ENCODE measurements around the gene SLC46A1.

SLC46A1 gene

DNA sequence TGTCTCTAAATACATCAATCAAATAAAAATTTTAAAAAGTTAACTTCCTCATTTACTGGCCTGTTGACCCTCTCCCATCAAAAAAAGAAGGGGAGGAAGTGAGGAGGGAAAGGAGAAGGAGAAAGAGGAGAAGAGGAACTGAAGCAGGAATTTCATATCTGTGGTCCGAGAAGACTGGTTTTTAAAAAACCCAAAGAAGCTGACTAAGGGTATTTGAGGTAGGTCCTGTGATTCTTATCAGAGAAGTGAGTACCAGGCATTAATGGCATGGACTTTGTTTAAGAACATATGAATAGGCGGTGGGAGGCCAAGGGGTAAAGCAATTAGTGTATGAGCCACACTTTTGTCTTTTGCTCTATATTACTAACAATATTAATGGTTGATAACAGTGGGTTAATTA is 2.0 kb downstream of the SLC46A1 start:
- no peak for DNase-seq

DNA sequence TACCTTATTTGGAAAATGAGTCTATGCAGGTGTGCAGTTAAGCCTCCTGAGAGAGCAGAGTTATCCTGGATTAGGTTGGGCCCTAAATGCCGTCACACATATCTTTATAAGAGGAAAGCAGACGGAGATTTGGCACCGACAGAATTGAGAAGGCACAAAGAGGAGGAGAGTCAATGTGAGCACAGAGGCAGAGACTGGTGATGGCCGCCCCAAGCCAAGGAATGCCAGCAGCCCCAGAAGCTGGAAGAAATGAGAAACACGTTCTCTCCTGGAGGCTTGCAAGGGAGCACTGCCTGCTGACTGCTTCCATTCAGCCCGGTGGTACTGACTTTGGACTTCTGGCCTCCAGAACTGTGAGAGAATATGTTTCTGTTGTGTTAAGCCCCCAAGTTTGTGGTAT is 3.2 kb downstream of the SLC46A1 start:
- no peak for DNase-seq

DNA sequence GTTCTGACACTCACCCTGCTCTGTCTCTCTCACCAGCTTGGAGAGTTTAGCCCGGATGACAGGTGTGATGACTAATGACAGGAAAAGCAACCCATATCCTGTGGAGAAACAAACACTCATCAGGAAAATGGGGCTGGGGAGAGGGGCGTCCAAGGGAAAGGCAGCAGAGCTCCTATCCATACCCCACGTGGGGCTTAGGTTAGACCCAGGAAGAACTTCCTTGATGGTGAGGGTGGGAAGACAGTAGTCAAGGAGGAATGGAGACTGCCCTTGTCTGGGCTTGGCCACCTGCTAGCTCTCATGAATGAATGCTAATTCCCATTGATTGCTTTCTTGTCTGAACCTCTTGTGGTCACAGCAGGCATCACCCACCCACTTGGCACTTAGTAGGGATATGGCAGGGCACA is 3.8 kb downstream of the SLC46A1 start:
- no peak for DNase-seq

DNA sequence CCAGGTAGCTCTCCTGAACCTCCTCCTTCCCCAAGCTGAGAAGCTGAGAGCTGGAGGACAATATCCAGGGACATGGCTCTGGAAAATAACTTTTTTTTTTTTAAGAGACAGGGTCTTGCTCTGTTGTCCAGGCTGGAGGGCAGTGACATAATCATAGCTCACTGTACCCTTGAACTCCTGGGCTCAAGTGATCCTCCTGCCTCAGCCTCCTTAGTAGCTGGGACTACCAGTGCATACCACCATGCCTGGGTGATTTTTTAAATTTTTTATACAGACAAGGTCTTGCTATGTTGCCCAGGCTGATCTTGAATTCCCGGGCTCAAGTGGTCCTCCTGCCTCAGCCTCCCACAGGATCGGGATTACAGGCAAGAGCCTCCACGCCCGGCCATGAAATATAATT is 6.2 kb downstream of the SLC46A1 start:
- DNase-seq, result no peak

DNA sequence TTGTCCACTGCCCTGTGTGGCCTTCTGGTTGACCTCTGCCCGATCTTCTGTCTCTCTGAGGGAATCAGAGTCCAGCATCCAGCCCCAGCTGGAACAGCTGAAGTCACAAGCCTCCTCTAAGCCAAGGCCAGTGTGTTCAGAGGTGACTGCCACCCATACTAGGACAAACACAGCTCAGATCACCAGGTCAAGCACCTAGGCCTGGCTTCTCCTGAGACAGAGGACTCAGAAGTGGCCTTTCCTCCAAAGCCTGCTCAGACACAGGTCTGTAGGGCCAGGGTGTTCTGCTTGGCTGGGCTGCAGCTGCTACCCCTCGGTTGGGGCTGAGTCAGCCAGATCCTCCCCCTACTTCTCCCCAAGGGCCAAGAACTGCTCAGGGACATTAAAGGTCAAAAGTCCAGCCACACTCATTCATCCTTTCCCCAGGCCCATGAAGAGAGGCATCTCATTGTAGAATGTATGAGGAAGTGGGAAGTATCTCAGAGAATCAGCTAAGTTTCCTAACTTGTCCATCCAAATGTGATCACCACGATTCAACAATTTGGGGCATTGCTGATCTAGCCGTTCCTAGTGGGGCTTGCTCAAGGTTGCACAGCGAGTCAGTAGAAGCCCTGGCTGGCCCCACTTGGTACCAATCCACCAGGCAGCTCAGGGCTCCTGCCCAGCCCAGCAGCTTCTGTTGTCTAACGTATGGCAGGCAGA is 7.6 kb downstream of the SLC46A1 start:
- DNase-seq, result no peak

DNA sequence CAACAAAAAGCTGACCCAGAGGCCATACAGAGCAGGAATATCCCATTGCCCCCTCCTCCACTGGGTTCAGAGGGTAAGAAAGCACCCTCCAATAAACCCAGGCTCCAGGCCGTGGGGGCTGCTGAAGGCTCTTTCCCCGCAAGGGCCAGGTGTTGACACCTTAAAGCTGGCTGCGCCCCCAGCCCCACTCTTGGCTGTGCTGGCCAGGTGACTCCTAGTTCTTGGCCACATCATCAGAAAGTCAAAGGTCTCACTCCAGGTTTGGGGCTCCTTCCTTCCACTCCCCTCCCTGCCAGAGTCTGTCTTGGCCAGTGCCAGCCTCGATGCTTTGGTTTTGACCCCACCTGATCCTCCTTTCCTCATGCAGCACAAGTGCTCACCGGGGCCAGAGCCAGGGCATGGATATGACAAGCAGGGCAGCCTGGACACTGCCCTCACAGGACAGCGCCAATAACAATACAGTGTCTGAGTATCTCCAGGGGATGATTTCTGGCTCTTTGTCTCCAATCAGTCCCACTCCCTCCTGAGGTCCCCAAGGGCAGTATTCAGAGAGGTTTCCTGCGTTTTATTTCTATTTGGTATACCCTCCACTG is 8.2 kb downstream of the SLC46A1 start:
- no peak for DNase-seq

DNA sequence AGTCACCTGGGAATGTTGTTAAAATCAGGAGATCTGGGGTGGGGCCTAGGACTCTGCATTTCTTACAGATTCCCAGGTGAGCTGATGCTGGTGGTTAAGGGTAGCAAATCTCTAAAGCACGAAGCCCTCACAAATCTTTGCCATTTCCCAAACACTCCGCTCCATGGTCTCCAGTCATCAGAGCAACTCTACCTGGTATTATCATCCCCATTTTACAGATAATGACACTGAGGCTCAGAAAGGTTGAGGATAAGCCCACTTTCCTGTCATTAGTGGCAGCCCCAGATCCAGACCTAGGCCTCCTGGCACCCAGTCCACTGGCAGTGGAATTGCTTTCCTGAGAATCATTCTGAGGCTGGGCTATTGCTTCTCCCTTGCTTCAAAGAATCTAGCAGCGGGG is 8.7 kb downstream of the SLC46A1 start:
- DNase-seq, result no peak

DNA sequence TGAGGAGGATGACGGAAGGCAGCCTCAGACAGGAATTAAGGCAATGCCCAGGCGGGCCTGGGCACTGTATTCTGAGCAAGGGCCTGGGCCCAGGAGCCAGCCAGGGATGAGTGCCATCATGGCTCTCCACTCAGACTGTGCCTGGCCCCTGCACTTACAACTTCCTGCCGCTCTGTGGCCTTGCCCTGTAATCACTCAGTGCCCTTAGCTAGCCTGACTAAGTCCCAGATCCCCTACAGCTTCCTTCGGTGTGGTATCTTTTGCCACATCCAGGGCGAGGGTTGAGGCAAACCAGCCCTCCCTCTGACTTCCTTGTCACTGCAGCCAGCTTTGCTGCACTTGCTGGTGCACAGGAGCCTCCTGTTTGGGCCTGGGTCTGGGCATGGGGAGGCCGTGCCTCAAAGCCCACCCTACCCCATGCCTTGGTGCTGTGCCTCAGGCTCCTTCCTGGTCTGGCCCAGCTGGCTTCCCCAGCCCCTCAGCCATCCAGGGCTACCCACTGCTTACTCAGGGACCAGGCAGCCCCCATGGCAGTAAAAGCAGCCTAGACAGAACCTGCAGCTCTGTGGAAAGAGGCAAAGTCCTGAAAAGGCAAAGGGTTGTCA is 9.3 kb downstream of the SLC46A1 start:
- no peak for DNase-seq

DNA sequence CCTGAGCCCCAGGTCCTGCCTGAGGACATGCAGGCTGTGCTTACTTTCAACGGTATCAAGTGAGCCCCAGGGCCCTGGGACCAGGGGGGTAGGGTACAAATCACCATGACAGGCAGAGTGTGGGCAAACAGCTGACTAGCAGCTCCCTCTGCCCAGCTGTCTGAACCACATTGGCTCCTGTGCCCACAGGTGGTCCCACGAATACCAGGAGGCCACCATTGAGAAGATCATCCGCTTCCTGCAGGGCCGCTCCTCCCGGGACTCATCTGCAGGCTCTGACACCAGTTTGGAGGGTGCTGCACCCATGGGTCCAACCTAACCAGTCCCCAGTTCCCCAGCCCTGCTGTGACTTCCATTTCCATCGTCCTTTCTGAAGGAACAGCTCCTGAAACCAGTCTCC is 10.0 kb downstream of the SLC46A1 start:
- no peak for DNase-seq

DNA sequence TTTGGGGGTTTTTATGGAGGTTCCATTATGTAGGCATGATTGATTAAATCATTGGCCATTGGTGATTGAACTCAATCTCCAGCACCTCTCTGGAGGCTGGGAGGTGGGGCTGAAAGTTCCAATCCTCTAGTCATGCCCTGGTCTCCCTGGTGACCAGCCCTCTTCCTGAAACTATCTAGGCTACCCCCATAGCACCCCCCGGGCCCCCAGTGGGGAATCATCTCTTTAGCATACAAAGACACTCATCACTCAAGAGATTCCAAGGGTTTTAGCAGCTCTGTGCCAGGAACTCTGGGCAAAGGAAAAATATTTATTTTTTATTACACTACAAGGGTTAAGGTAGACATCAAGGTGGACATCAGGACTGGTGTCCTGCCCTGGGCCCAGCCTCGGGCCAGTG is 10.6 kb downstream of the SLC46A1 start:
- no peak for DNase-seq

DNA sequence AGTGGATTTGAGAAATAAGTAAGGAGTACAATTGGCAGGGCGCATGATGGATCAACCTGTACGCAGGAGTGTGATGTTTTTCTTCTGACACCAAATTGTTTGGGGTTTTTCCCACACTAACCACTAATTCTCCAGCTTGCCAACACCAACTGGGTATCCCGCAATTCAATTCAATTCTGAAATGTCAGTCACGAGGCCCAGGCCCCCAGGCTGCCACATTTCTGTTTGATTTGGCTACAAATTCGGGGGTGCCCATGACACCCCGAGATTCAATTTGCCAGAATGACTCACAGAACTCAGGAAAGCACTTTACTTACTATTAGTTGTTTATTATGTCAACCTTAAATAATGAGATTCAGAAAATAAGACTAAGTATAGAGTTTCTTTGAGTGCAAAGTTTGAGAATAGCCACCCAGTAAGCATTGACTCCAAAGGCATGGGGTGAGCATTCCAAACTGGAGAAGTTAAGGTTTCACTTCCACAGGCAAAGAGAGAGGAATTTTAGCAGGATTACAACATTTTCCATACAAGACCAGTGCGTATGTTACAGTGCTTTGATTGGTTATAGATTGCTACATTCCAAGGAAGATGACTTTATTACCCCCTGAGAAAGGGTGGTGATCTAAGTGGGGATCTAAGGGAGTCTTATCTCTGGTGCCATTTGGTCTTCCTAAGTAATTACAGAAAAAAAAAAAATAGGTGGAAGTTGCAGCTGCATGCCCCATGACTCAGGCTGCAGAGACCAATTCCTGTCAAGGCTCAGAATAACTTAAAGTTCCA is 11.5 kb downstream of the SLC46A1 start:
- no peak for DNase-seq

DNA sequence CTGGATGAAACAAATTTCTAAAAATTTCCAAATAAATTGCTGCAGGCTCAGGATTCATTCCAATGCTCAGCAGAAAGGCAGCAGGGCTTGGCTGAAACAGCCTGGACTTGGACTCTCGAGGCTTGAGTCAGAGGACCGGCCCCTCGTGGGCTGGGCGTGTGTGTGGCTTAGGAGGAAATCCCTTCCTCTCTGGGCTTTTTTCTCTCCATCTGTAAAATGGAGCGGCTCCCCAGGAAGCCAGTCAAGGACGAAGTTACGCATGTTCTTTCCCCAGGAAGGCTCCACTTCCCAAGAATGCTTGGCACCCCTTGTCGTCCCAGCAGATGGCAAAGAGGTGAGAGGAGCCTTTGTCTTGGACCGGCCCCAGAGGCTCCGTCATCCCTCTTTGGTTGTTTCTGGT is 13.5 kb downstream of the SLC46A1 start:
- DNase-seq, result no peak

DNA sequence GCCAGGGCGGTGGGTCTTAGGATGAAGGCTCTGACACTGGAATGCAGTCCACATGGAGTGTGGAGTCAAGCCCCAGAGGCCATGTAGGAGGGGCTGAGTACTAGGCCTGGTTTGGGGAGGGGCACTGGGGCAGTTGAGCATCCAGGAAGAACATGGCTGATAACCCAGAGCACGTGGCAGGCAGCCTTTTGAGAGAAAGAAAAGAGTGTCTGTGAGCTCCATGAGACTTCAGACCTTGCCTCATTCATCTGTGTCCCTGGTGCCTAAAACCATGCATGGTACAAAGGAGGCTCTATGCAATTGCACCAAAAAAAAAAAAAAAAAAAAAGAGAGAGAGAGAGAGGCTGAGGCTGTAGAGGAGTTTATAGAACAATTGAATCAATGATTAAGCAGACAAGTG is 14.6 kb downstream of the SLC46A1 start:
- no peak for DNase-seq

DNA sequence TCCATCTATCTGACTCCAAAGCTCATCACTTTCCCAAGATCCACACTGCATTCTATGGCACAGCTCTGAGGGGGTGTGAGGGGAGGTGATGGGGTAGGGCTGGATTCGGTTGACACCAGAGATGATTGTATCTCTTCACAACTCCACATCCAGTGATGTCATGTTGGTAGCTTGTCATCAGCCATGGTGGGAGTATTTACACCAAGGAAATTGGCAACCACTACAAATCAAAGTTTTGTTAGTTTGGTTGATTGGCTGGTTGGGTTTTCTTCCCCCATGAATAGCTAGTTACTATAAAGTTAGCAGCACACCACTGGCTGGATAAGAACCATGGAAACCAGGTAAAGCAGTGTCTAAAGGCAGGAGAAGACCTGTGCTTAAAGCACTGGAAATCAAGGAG is 15.0 kb downstream of the SLC46A1 start:
- DNase-seq, result no peak

DNA sequence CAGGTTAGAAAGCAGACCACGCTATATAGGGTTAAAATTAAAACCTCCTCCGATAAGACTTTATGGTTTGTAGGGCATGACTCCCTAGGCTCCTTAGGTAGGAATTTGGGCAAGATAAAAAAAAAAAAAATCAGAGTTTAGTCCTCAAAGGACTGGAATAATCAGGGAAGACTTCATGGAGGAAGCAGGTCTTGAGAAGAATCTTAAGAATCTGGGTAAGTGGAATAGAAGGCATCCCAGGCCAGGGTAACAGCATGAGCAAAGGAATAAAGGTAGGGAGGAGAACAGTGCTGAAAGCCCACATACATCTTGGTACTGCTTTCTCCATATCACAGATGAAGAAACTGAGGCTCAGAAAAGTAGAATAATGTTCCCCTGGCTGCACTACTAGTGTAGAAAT is 15.4 kb downstream of the SLC46A1 start:
- DNase-seq, result no peak

DNA sequence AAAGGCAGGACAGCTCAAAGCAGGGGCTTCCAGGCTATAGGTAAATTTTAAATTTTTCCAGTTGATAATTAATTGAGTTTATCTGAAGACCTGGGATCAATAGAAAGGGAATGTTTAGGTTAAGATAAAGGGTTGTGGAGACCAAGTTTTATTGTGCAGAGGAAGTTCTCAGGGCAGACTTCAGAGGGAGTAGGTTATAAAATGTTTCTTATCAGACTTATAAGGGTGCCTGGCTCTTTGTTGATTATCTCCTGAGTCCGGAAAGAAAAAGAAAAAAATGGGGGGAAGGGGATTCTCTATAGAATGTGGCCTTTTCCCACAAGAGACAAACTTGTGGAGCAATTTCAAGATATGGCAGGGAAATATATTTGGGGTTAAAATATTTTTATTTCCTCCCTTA is 15.9 kb downstream of the SLC46A1 start:
- DNase-seq, result no peak

DNA sequence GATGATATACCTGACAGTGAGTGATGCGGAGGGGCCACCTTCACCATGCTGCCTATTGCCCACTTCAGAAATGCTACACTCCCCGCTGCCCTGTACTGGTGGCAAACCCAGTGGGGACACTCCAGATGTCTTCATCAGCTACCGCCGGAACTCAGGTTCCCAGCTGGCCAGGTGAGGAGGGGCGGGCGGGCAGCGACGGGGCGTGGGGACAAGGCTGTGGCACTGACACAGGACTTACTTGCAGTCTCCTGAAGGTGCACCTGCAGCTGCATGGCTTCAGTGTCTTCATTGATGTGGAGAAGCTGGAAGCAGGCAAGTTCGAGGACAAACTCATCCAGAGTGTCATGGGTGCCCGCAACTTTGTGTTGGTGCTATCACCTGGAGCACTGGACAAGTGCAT is 17.9 kb downstream of the SLC46A1 start:
- DNase-seq, result no peak

DNA sequence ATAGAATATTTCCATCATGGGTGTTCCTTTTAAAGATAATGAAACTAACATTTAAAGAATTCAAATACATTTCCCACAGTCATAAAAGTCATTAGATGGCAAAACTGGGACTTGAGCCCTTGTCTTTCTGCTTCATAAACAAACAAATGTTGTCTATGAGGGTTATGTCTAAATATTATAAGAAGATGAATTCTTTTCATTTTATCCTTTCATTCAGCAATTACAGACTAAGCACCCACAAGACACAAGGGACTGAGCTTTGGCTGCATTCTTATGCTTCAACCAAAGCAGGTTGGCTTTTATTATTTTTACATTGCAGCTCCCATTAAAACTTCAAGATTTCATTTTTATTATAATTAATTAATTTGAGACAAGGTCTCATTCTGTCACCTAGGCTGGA is 19.6 kb downstream of the SLC46A1 start:
- DNase-seq, result no peak

DNA sequence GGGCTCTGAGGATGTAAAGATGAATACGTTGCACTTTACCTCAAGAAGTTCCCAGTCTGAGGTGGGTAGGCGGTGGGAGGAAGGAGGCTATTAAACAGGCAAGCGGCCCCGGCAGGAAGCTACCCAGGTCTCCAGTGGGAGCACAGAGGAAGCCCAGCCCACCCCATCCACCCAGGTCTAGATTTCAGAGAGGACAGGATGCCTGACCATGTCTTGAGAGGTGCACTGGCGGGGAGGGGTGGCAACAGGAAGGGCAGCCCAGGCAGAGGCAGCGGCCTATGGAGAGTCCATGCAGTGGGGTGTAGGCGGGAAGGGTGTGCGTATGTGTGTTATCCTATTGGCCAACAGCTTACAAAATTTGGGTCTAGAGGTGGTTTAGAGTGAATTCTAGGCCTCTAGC is 20.6 kb downstream of the SLC46A1 start:
- DNase-seq, result no peak

DNA sequence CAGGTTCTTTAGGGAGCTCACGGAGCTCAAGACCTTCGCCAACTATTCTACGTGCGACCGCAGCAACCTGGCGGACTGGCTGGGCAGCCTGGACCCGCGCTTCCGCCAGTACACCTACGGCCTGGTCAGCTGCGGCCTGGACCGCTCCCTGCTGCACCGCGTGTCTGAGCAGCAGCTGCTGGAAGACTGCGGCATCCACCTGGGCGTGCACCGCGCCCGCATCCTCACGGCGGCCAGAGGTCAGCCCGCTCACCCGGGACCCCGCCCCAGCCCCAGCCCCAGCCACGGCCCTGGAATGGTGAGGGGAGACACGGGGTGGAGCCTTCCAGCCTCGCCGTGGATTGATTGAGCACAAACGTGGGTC is 21.0 kb downstream of the SLC46A1 start:
- DNase-seq, result no peak

DNA sequence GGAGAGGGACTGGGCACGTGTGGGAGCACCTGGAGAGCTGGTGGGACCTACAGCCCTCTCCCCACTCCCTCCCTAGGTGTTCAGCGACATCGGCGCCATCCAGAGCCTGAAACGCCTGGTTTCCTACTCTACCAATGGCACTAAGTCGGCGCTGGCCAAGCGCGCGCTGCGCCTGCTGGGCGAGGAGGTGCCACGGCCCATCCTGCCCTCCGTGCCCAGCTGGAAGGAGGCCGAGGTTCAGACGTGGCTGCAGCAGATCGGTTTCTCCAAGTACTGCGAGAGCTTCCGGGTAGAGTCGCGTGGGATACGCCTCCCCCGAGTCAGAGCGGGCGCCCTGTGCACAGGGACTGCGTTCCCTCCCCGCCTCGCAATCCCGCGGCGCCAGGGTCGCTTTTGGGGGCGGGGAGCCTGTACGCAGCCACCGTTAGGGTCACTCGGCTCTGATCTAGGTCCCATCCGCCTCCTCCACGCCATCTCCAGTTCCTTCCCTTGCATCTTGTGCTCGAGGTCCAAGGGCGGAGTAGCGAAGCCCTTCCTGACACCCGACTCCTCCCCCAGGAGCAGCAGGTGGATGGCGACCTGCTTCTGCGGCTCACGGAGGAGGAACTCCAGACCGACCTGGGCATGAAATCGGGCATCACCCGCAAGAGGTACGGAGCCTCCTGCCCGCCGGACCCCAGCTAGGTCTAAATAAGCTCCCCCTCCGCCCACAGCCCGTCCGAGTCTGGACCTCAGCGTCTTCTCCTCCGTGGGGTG is 21.6 kb downstream of the SLC46A1 start:
- DNase-seq, result no peak

DNA sequence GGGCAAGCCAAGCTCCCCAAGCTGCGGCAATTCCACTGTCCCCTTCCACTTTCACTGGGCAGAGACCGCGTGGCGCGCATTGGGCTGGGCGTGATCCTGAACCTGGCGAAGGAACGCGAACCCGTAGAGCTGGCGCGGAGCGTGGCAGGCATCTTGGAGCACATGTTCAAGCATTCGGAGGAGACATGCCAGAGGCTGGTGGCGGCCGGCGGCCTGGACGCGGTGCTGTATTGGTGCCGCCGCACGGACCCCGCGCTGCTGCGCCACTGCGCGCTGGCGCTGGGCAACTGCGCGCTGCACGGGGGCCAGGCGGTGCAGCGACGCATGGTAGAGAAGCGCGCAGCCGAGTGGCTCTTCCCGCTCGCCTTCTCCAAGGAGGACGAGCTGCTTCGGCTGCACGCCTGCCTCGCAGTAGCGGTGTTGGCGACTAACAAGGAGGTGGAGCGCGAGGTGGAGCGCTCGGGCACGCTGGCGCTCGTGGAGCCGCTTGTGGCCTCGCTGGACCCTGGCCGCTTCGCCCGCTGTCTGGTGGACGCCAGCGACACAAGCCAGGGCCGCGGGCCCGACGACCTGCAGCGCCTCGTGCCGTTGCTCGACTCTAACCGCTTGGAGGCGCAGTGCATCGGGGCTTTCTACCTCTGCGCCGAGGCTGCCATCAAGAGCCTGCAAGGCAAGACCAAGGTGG is 24.7 kb downstream of the SLC46A1 start:
- no peak for DNase-seq

Measured in SHP77 (cell line).